NCI-H2196 treated with DMSO at 0.1 percent for 48 hours (cell line): Measurements from ENCODE around the gene ZIC2.

Source experiments
- DNase-seq: peaks from one replicate; lab custom pipeline; 2025; ENCODE audit not compliant: unreplicated experiment; lab: John Stamatoyannopoulos, UW

ZIC2 gene

DNA sequence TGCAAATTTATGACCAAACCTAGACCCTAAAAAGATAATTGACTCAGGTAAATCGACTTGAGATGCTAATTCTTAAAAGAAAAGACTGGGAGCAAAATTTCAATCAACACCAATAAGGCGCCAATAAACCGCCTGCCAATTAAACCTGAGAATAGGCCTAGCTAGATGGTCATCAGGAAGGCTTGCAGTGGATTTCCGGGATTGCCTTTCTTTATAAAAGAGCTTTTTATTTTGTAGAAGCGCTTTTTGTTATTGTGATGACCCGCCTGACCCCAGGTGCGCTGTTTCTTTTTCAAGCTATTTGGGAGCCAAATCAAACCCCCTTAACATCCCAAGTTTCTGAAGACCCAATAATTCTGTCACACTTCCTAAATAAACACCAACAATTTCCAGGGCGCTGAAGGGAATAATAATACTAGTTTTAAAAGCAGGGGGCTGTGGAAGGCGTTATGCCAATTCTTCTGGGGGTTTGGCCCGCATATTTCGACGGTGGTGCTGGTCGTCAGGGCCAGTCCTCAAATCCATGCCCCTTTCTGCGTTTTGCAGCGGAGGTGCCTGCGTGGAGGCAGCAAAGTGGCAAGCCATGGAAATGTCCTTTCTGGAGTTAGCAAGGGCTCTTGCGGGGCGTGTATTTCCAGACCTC is 7.2 kb upstream of the ZIC2 start:
- no peak for DNase-seq

DNA sequence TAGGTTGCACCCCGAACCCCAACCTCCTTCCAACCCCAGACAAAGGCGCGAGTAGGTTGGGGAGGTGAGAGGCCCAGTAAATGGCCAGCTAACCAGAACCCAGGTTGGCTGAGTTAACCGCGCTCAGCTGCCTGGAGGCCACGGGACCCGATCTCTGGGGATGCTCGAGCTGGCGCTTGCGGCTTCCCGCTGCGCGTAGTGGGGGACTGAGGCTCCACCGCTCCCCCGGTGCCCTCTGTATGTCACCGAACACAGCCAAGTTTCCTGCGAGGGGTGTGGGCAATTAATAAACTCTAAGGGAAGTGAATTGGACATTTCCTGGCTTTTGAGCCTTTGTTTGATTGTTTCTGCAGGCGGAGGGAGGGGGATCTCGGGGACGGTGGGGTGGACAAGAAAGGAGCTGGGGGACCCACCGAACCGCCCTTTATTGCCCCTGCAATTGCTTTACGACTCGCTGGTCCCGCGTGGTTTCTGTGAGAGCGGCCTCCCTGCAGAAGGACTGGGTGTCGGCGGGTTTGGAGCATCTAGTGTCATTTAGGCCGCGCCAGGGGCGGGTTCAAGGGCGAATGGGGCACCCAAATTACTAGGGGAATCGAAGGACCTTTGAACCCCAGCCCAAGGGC is 6.5 kb upstream of the ZIC2 start:
- no peak for DNase-seq

DNA sequence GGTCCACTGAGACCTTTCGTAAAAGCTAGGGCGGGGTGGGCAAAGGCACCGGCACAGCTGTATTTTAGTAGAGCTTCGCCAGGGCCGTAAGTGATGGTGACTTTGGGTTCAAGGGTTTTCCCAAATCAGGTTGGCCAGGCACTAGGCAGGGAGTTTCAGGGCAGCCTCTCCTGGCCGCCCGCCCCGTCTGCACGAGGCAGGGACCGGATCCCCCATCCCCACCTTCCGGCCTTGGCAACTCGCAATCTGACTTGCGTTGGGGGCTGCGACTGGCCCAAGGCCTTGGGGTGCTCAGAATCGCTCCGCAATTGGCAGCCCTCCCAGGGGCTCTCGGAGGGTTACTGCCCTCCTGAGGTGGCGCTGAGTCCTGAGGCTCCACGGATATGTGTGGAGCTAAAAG is 6.0 kb upstream of the ZIC2 start:
- no peak for DNase-seq

DNA sequence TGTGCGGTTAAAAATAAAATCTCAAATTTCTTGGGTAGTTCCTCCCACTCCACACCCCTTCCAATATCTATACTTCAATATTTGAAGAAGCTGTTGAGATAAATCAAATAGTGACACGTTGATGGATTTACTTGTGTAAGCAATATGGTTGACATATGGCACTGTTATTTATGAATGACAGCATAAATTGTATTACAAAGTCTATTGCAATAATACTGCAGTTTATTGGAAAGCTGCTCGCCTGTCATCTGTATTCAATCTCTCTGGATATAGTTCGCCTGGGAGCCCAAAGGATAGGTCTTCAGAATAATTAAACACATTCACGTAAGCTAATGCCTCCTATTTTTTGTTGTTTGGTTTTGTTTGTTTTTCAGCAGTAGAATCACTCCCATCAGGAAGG is 5.0 kb upstream of the ZIC2 start:
- DNase-seq: no peak

DNA sequence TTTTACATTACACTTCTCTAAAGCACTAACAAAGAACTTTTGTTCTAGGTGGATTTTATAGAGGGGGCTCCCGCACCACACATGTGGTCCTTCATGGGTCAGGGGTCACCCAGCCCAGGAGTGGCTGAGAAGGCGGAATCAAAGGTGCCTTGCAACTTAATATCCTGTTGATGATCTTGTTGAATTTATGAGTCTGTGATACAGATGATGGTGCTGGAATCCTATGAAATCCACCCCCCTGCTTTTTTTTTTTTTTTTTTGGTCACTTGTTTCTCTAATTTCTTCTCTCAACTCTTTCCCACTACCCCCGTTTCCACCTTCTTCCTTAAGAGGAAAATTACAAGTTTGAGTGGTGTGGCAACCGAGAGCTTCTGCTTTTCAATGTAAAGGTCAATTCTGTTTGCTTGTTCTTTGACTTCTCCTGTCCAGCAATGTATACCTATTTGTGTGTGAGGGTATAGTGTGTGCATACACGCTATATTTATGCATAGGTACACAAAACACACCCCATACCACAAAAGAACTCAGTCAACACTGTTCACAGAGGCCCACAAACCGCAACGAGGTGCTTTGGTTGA is 4.2 kb upstream of the ZIC2 start:
- no peak for DNase-seq

DNA sequence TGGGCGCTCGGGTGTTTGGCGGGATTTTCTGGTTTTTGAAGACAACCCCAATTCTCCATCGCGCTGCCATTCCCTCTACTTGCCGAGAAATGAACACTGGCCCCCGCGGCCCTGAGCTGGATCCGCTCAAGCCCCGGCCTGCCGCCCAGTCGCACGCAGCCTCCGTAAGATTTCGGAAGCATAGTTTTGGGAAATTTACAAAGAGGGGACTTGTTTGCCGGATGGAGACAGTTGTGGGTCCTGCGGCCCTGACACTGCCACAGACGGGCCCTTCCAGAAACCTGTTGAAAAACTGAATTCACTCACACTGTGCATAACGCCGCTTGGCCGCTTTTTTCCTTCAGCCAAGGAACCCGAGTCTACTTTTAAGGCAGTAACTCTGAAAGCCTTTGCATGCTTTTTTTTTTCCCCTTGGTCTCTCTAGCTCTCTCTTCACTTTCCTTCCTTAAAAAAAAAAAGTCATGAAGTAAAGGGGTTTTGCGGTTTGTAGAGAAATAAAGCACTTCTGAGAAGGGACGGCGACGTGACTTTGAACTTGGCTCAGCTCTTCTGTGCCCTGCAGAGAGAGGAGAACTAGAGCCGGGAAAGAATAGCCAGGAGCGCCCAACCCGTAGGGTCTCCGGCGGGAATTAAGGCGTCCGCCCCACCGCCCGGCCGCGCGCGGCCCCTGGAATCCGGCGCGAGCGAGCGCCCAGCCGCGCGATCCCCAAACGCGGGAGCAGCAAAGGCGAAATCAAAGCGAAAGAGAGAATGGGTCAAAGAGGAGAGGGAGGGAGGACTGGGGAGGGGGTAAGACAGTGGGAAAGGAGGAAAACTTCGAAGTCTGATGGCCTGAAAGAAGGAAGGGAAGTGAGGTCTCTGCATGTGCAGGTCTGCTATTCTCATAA is 3.4 kb upstream of the ZIC2 start:
- DNase-seq: no peak

DNA sequence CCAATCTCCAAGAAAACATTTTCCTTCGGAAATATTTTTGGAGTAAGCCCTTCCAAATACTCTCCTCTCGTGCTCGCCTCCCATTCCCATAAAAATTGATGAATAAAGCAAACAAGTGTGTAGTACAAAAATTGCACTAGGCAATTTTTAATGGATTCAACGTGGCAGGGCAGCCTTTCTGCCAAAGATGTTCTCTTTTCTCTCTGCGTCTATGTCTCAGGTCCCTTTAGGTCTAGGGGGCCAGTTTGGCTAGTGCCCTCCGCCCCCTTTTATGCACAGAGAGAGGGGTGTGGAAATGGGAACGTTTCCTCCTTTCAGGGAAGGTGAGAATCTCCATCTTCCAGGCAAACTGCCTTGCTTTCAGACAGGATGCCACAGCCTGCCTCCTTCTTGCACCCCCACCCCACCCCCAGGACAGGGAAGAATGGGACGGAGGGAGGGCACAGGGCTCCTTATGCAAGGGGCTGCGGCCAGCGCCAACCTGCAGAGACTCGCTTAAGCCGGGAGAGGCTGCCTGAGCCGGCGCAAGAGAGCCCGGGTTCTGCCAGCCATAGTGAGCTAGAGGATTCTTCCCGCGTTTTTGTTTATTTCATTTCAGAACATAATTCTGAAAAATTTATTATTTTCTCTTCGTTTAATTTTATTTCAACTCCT is 2.7 kb upstream of the ZIC2 start:
- no peak for DNase-seq

DNA sequence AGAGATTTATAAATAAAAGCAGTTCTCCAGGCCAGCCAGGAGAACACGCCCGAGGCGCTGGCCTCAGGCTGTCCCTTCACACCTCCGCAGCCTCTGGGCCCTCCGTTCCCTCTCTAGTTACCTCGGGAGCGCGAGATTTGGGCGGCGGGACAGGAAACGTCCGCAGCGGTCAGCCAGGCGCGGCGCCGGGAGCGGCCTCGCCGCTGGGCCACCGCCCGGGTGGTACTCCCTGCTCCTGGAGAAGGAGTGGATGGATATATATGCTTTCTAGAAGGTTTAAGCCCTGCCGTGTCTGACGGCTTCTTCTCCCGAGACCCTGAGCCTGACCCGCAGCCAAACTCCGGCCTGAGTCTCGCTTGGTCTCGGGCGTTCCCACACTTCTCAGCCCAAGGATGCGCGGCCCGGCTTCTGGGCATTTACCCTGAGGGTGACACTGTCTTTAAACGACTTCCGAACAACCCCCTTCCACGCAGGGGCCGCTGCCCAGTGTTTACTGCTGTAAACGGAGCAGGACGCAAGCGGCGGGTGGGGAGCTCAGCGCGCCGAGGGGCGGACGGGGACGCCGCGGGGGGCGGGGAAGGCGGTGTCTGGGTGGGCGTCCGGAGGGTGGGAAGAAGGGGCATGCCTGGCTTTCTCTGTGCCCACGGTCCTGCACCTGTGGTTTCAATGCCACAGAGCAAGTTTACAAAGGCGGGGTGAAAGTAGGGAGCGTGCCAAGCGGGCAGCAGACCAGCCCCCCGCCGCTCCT is 2.0 kb upstream of the ZIC2 start:
- DNase-seq: no peak

DNA sequence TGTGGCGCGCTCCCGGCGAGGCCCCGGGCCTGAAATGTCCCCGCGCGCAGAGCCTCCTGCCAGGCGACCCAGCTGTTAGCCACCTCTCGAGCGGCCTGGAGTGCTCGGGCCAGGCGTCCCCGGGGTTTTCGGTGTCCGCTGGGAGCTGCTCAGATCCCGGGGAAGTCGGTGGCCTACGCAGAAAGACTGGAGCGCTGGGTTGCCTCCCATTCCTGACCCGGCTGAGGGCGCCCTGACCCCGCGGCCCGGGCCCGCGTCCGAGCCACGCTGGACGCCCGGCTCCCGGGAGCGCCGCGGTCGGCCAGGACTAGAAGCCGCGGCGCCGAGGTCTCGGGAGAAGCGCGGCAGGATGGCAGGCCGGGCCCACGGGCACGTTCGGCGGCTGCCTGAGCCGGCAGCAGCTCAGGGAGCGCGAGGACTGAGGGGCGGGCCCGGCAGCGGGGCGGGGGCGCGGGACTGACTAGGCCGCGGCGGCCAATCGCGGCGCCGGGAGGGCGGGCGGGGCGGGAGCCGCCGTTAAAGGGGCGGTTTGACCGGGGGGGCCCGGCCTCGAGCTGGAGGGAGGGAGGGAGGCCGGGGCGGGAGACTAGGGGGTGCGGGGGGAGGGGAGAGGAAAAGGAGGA is 1.3 kb upstream of the ZIC2 start:
- DNase-seq: no peak

DNA sequence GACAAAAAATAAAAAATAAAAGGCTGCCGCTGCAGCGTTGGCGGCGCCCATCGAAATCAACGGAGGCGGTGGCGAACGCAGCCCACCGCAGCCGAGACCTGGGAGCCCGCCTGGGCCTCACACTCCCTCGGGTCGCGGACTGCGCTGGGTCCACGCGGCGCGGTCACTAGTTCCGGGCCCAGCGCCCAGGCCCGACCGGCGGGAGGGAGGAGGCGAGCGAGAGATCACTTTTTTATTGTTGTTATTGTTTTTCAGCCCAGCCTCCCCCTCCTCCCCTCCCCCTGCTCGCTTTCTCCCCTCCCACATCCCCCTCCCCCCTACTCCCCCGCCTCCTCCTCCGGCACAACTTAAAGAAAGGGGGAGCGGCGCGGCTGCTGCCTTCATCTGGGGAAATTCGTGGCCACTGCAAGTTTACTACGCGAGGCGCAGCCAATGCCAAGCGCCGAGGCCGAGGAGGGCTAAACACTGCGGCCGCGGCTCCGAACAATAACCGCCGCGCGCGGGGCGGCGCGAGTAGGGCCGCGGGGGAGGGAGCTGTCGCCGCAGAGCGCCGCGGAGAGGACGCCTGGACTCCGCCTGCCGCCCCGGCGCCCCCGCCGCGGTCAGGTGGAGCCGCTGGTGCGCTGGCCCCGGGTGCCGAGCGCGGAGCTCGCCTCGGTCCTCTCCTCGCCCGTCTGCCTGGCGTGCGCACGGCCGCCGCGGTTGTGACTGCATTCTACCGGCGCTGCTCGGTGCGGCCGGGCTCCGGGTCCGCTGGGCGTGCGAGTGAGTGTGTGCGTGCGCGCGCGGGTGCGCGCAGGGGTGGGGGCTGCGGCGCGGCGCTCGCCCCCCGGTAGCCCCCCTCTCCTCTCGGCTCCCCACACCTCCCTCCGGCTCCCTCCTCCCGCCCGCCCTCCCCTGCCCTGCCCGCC is 505 bp upstream of the ZIC2 start:
- peak; percentile 53 for DNase-seq

DNA sequence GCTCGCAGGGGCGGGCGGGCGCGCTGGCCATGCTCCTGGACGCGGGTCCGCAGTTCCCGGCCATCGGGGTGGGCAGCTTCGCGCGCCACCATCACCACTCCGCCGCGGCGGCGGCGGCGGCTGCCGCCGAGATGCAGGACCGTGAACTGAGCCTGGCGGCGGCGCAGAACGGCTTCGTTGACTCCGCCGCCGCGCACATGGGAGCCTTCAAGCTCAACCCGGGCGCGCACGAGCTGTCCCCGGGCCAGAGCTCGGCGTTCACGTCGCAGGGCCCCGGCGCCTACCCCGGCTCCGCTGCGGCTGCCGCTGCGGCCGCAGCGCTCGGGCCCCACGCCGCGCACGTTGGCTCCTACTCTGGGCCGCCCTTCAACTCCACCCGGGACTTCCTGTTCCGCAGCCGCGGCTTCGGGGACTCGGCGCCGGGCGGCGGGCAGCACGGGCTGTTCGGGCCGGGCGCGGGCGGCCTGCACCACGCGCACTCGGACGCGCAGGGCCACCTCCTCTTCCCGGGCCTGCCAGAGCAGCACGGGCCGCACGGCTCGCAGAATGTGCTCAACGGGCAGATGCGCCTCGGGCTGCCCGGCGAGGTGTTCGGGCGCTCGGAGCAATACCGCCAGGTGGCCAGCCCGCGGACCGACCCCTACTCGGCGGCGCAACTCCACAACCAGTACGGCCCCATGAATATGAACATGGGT is 599 bp downstream of the ZIC2 start:
- DNase-seq: no peak

DNA sequence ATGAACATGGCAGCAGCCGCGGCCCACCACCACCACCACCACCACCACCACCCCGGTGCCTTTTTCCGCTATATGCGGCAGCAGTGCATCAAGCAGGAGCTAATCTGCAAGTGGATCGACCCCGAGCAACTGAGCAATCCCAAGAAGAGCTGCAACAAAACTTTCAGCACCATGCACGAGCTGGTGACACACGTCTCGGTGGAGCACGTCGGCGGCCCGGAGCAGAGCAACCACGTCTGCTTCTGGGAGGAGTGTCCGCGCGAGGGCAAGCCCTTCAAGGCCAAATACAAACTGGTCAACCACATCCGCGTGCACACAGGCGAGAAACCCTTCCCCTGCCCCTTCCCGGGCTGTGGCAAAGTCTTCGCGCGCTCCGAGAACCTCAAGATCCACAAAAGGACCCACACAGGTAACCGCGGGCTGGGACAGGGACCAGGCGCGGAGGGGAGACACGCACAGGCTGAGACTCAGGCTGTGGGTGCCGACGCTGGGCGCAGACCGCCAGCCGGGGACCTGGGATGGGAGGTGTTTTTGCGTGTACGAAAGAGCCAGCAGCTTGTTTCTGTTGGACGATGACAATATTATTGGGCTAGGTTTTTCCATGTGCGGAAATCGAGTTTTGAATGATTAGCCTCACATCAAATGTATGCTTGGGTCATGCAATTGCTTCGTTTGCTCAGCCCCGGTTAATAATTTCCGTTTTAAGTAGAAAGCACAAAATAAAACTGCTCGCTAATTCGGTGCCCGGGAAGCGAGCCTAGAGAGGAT is 1.3 kb downstream of the ZIC2 start:
- no peak for DNase-seq

DNA sequence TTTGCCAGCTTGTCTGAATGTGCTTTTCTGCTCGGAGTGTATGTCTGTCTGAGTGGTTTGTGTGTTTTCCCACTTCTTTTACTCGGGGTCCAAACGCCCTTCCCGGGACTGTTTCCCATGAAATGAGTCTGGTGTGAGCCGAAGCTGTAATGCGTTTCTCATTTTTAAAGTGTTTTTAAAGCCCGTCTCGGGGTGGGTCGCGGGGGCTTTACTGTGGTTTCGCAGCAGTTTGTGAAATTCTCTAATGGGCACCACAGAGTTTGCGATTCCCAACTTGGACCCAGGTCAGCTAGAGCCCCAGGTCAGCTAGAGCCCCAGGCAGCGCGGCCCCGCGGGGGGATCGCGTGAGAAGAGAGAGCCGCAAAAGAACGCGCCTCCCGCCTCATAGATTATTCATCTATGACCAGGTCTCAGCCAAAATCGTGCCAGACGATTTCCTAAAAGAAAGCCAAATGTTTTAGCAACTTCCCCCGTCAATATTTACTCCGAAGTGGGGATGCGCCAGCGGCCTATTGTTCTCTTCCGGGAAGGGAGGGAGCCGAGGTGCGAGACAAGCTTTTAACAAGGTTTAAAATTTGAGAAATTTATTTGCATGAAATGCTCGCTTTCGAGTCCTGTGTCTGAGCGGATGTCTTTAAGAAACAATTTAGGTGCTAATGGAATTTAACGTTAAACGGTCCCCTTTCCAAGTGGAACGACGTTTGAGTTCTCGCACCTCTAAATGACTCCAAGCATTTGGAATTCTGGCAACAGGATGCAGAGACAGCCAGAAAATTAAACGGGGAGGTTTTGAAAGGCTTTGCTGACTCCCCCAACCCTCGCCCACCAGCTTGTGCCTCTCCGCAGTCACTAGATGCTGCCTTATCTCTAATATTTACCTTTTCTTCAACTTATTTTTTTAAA is 2.2 kb downstream of the ZIC2 start:
- no peak for DNase-seq

DNA sequence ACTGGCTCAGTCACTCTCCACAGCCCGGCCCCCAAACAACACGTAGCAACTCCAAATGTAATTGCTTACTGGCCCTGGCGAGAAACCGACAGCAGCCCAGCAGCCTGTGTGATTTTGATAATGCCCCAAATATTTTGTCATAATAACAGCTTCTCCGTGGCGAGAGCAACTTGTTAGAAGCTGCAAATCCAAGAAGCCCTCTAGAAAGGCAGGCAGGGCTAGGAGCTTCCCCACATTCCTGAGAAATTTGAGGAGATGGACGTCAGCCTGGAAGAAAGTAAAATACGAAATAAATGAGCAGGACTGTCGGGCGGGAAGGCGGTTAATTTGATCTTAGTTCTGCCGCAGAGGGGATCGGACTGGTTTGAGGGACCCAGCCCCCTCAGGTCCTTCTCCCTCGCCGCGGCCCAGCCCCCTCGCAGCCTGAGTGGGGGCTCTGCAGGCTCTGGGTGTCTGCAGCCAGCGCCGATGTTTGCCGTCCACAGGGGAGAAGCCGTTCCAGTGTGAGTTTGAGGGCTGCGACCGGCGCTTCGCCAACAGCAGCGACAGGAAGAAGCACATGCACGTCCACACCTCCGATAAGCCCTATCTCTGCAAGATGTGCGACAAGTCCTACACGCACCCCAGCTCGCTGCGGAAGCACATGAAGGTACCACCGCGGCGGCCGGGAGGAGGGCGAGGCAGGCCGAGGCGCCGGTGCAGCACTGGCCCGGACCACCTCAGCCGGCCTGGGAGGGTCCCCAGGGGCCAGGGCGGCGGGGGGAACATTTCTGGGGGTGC is 3.1 kb downstream of the ZIC2 start:
- no peak for DNase-seq

DNA sequence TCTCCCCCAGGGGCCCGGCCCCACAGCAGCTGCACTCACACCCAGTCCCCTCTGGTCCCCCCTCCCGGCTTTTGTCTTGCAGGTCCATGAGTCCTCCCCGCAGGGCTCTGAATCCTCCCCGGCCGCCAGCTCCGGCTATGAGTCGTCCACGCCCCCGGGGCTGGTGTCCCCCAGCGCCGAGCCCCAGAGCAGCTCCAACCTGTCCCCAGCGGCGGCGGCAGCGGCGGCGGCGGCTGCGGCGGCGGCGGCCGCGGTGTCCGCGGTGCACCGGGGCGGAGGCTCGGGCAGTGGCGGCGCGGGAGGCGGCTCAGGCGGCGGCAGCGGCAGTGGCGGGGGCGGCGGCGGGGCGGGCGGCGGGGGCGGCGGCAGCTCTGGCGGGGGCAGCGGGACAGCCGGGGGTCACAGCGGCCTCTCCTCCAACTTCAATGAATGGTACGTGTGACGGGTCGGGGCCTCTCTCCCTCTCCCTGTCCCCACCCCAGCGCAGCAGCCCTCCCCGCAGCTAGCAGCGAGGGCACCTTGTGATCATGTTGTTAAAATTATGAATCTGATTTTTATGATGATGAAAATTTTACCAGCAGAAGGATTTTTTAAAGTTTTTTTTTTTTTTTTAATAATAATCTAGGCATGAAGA is 3.8 kb downstream of the ZIC2 start:
- no peak for DNase-seq
